SK-N-MC (cell line): ENCODE results near the gene ADAMTS6.

Experiments used
- DNase-seq: peaks from one replicate; pipeline ENCODE4 v3.0.0-alpha.2; 2011; ENCODE audit warnings: low read depth, low spot score
- H3K27ac ChIP-seq: fragments of 200-600 bp; sonication (generic); 2 replicates; pipeline ENCODE4 v1.5.1; 2016; ENCODE audit warnings: mixed run types
- H3K36me3 ChIP-seq: fragments of 200-600 bp; sonication (generic); 2 replicates; pipeline ENCODE4 v1.6.1; 2017; ENCODE audit warnings: antibody characterized with exemption, low read length, mixed read lengths; ENCODE audit not compliant: insufficient read depth
- H3K4me3 ChIP-seq: fragments of 200-600 bp; sonication (generic); 2 replicates; pipeline ENCODE4 v1.5.1; 2016
- H3K9ac ChIP-seq: fragments of 200-600 bp; sonication (generic); 2 replicates; pipeline ENCODE4 v1.8.0; 2017; ENCODE audit warnings: mixed run types, mixed read lengths; ENCODE audit not compliant: insufficient read length
- H3K9me3 ChIP-seq: fragments of 200-600 bp; sonication (generic); 2 replicates; pipeline ENCODE4 v1.6.1; 2017; ENCODE audit warnings: low read depth, mild to moderate bottlenecking, antibody characterized with exemption, low read length, moderate library complexity, mixed read lengths
- EZH2 ChIP-seq: fragments of 200-600 bp; sonication (generic); IDR thresholded peaks from one replicate; pipeline ENCODE4 v1.6.1; 2017; ENCODE audit warnings: antibody characterized with exemption
- FOXP2 ChIP-seq: optimal IDR thresholded peaks from 2 replicates; pipeline ENCODE3; 2011; ENCODE audit warnings: mild to moderate bottlenecking, moderate library complexity; ENCODE audit not compliant: insufficient read depth; ENCODE audit errors: extremely low read length, control extremely low read depth
- POLR2AphosphoS5 ChIP-seq: IDR thresholded peaks from 2 replicates; pipeline ENCODE4 v1.6.1; 2012; ENCODE audit warnings: mild to moderate bottlenecking, low read depth, low read length, borderline replicate concordance

Gene ADAMTS6

DNA sequence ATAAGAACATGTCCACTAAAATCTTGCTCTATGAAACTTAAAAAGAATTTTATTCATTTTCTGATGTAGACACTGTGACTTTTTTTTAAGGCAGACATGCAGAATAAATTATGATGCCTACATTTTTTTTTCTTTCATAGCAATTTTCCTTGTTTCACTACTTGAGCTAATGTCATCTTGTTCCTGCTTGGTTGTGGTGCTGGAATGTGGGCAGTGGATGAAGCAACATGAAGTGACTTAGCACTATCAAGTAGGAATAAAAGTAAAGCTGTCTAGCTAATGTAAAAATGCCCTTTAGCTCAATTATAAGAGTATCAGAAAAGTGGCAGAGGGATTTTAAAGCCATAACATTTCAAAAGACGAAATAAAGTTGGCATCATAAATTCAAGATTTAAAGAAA is 191.0 kb downstream of the ADAMTS6 start:
- no peak for TF ChIP-seq POLR2AphosphoS5
- TF ChIP-seq EZH2: no peak
- TF ChIP-seq FOXP2: no peak
- Histone ChIP-seq H3K9me3 (no peaks in the 10 kb centered on the region), H3K4me3 (no peak overlapping the region), H3K27ac (no peak overlapping the region), H3K9ac (no peak overlapping the region), H3K36me3 (no peaks in the 10 kb centered on the region)
- no peak for DNase-seq

DNA sequence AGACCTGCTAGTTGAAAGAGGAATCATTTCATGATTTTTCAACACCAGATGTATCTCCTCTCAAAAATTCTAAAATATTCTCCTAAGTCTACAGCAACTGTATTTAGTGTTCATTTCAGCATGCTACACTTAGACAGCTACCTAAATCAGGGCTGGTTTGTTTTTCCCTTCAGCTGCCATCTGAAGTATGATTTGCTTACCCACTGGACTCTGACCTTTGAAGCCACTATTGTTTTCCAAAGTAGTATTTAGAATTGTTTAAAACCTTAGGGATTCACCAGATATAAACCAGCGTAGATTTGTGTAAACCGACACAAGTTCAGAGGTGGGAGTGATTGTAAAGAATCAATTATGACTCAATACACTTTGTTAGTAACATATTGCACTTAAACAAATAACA is 193.1 kb downstream of the ADAMTS6 start:
- Histone ChIP-seq H3K4me3 (no peak overlapping the region), H3K36me3 (no peaks in the 10 kb centered on the region), H3K9me3 (no peaks in the 10 kb centered on the region), H3K27ac (no peak overlapping the region), H3K9ac (no peak overlapping the region)
- TF ChIP-seq POLR2AphosphoS5 (no peak), EZH2 (no peak), FOXP2 (no peak)
- DNase-seq: no peak

DNA sequence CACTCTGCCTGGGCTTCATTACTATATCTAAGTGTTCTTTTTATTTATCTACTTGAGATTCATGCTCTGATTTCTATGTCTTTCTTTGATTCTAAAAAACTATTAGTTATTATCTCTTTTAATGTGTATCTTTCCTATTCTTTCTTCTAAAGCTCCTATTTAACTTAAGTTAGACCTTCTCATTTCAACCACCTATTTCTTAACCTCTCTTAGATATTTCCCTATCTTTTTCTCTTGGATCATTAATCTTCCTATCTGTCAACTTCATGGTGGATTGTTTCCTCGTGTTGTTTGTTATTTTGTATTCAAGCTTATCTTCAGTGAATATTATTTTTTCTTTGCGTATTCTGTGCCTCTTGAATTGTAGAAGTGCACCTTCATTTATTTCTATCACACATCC is 202.1 kb downstream of the ADAMTS6 start:
- Histone ChIP-seq H3K9ac (no peak overlapping the region), H3K9me3 (no peaks in the 10 kb centered on the region), H3K27ac (no peak overlapping the region), H3K4me3 (no peak overlapping the region), H3K36me3 (no peaks in the 10 kb centered on the region)
- no peak for DNase-seq
- TF ChIP-seq POLR2AphosphoS5 (no peak), EZH2 (no peak), FOXP2 (no peak)

DNA sequence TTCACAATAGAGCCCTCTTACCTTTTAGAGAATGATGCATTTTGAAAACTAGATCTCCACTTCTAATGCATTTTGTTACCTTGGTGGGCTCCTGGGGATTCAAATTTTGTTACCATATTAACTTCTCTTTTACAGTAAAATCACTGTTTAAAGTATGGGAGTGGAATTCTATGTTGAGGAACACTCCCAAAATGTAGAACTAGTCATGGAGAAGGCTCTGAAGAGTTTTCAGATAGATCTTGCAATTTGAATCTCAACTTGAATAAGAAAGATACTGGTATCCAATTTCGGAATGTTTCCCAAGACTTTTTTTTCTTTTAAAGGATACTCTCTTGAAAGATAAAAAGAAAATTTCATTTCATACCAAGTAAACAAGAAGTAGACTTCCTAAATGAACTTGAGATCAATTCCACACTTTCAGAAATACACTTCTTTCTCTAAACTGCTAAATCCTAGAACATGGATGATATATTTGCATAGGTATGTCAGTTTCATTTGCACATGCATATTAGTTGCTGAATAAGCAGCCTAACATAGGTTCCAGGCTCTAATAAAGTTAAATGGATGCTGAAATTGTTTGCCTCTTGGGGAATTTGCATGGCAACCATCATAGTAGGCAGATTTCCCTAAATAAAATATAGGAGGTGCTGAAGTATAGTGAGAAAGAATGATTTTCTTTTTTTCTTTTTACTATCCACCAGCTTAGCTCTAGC is 205.4 kb downstream of the ADAMTS6 start:
- no peak overlapping the region for H3K27ac ChIP-seq
- H3K4me3 ChIP-seq: no peak overlapping the region
- DNase-seq: no peak

DNA sequence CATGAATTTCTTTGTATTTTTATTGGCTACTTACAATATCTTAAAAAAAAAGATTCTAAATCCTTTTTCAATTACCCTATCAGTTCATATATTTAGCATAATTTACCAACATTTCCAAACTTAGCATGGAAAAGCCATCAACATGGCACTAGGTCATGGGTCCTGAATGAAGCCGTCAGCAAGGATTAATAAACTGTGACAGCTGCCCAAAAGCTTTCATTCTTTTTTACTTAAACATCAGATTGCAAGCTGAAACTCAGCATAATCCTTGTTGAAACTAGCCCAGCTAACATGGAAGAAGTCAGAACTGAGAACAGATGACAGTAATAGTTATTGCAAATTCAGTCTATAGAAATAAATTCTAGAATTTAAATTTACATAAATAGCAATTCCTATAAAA is 209.8 kb downstream of the ADAMTS6 start:
- H3K9me3 ChIP-seq: no peaks in the 10 kb centered on the region
- H3K36me3 ChIP-seq: no peaks in the 10 kb centered on the region
- no peak overlapping the region for H3K9ac ChIP-seq
- H3K27ac ChIP-seq: no peak overlapping the region
- DNase-seq: no peak
- no peak for TF ChIP-seq POLR2AphosphoS5
- no peak for TF ChIP-seq FOXP2
- TF ChIP-seq EZH2: no peak
- H3K4me3 ChIP-seq: no peak overlapping the region

More for the DNA sequence above, 205.4 kb downstream of the ADAMTS6 start:
- H3K9me3 ChIP-seq: no peaks in the 10 kb centered on the region
- TF ChIP-seq FOXP2 (no peak), POLR2AphosphoS5 (no peak), EZH2 (no peak)
- no peak overlapping the region for H3K9ac ChIP-seq
- no peaks in the 10 kb centered on the region for H3K36me3 ChIP-seq

DNA sequence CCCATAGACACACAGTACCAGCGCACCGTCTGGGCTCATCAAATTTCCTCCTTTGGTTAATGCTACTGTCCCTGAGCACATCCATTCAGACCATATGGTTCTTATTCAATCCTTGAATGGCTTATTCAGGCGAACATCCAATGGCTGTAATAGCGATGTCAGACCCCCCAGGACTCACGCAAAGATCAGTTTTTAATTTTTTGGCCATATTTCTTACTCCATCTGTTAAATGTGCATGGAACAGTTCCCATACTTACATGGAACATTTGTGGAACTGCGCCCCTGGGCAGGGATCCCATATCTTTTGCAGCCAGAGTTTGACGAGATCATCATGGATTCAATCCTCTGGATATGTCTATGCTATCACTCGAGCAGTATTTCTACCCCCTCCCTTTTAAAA is 213.2 kb downstream of the ADAMTS6 start:
- Histone ChIP-seq H3K36me3 (no peaks in the 10 kb centered on the region), H3K27ac (no peak overlapping the region), H3K4me3 (no peak overlapping the region), H3K9me3 (no peaks in the 10 kb centered on the region), H3K9ac (no peak overlapping the region)
- TF ChIP-seq FOXP2: no peak
- TF ChIP-seq POLR2AphosphoS5: no peak
- TF ChIP-seq EZH2: no peak
- DNase-seq: no peak

DNA sequence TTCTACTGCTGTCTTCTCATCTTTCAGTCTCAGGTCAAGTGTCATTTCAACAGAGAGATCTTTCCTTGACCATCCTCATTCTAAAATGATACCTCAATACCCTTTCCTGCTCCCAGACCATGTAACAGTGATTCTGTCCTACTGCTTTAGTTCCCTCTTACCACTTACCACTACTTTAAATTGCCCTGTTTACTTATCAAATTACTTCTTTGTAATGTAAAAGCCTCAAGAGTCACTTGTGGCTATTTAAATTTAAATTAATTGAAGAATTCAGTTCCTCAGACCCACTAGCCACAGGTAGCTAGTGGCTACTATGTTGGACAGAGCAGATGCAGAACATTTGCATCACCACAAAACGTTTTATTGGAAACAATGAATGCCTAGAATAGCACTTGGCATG is 217.3 kb downstream of the ADAMTS6 start:
- TF ChIP-seq FOXP2: no peak
- no peak for TF ChIP-seq POLR2AphosphoS5
- no peak for TF ChIP-seq EZH2
- Histone ChIP-seq H3K27ac (no peak overlapping the region), H3K9ac (no peak overlapping the region), H3K9me3 (no peaks in the 10 kb centered on the region), H3K36me3 (no peaks in the 10 kb centered on the region), H3K4me3 (no peak overlapping the region)
- no peak for DNase-seq

DNA sequence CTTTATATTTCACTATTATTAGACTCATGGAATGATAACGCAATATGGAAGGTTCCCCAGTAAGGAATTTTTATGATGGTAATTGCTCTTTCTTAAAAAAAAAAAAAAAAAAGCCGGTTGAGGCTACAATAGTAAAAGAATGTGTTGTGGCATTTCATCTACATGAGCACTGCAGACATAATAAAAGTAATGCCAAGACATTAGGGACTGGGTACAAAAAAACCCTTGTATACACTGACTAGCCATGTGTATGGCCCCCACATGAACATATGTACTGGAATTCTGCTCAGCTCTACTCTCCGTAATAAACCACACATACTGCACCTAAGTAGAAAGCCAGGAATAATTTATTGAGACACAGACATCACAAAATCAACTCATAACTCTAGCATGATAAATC is 218.4 kb downstream of the ADAMTS6 start:
- no peak overlapping the region for H3K4me3 ChIP-seq
- DNase-seq: no peak
- no peaks in the 10 kb centered on the region for H3K9me3 ChIP-seq
- H3K9ac ChIP-seq: no peak overlapping the region
- TF ChIP-seq EZH2 (no peak), FOXP2 (no peak), POLR2AphosphoS5 (no peak)
- H3K36me3 ChIP-seq: no peaks in the 10 kb centered on the region
- H3K27ac ChIP-seq: no peak overlapping the region

DNA sequence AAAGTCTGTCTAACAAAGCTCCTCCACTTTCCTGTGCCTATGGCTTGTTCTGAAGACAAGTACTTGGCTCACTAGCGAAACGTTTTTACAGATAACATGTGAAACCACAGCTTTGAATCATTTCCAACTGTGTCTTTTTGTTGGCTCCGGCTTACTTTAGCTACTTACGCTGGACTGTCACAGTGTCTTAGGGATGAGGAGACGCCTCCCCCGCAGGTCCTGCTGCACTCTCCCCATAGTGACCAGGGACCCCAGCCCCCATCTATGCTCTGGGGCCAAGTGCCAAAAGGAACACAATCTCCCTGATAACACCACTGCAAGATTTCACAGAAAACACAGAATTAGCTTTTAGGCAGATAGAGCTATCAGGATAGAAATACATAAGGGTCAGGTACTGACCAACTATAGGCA is 219.1 kb downstream of the ADAMTS6 start:
- Histone ChIP-seq H3K9me3 (no peaks in the 10 kb centered on the region), H3K27ac (peak overlapping the region; percentile 16; the same call in 1 of the 2 replicates), H3K36me3 (no peaks in the 10 kb centered on the region), H3K4me3 (peak overlapping the region; percentile 42), H3K9ac (no peak overlapping the region)
- TF ChIP-seq POLR2AphosphoS5: no peak
- TF ChIP-seq EZH2: no peak
- no peak for TF ChIP-seq FOXP2
- peak; percentile 62 for DNase-seq
